Measurements from ENCODE around the gene EIF3J. TPM values are rescaled to one million over a fixed set of nuclear protein-coding genes. Genes with fewer than 3 reads are reported as not detected.

EIF3J gene
- total RNA-seq, 1 experiment from 2014 or later, result 129 TPM

- no peaks in the 10 kb centered on the region for H3K27me3 ChIP-seq (ENCODE audit: insufficient read depth, low read length)
- H4K8ac ChIP-seq (replicated peaks; ENCODE audit: insufficient read length, low read depth, low read length), result no peak overlapping the region
- H3K79me2 ChIP-seq (ENCODE audit: insufficient read depth, low read length), result no peaks in the 10 kb centered on the region
- no CpG with 5 or more reads among the region's 1 CpG for WGBS (ENCODE audit: extremely low coverage, insufficient read length, low lambda C conversion rate)
- H4K5ac ChIP-seq (ENCODE audit: insufficient read length, low read depth, low read length), result no peak overlapping the region
- no peak overlapping the region for H2BK12ac ChIP-seq (ENCODE audit: insufficient read length, low read depth, low read length)
- H2BK120ac ChIP-seq (ENCODE audit: low read depth, low read length, poor library complexity, severe bottlenecking), result no peak overlapping the region
- no peak overlapping the region for H3K4ac ChIP-seq (ENCODE audit: low read depth, low read length)
- H3K23me2 ChIP-seq (ENCODE audit: insufficient read length, low read depth, low read length, poor library complexity, severe bottlenecking), result no peaks in the 10 kb centered on the region
- no peaks in the 10 kb centered on the region for H4K20me1 ChIP-seq (ENCODE audit: control insufficient read depth, insufficient read depth, insufficient read length)
- no peak overlapping the region for H2AFZ ChIP-seq (ENCODE audit: low read length)
- Mint-ChIP-seq H3K9me3 (no peaks in the 10 kb centered on the region), H3K36me3 (ENCODE audit: insufficient read depth in 1 of 3, low read depth in 3 of 3) (peaks cover 4 to 47% (median 30%) of the 10 kb centered on the region in 3 experiments; a peak in 5 of 7 replicates), H3K4me3 (no peak overlapping the region), H3K27me3 (ENCODE audit: low read depth) (no peaks in the 10 kb centered on the region), H3K27ac (no peak overlapping the region), H3K4me1 (peaks cover 0 to 3% of the 10 kb centered on the region in 2 experiments; a peak in 1 of 4 replicates)
- no peak overlapping the region for H3K23ac ChIP-seq (ENCODE audit: insufficient read length, low read depth, low read length)
- H3K79me1 ChIP-seq (ENCODE audit: insufficient read depth, low read depth, low read length, poor library complexity, severe bottlenecking), result no peaks in the 10 kb centered on the region
- no peak overlapping the region for H2AK5ac ChIP-seq (ENCODE audit: insufficient read length, low read length)
- no peak overlapping the region for H3T11ph ChIP-seq (ENCODE audit: low read length)
- H4K91ac ChIP-seq (ENCODE audit: insufficient read length, low read depth, low read length), result no peak overlapping the region
- no peak overlapping the region for H3K9ac ChIP-seq (ENCODE audit: extremely low read depth, insufficient read length, low read length)
- no peak overlapping the region for H3K14ac ChIP-seq (ENCODE audit: insufficient read depth, low read length)
- H2BK5ac ChIP-seq (ENCODE audit: insufficient read length, low read length), result no peak overlapping the region
- H2BK15ac ChIP-seq (ENCODE audit: low read depth, low read length), result no peak overlapping the region
- H3K4me2 ChIP-seq (ENCODE audit: insufficient read depth, insufficient read length, low read length), result no peak overlapping the region
- H3K27ac ChIP-seq (ENCODE audit: insufficient read length, low read depth, low read length), result no peak overlapping the region
- DNase-seq, result no peak
- no peak for TF ChIP-seq CTCF (conservative IDR thresholded peaks at IDR 0.05)
- H3K4me1 ChIP-seq (ENCODE audit: insufficient read depth, low read length), result no peaks in the 10 kb centered on the region
- no peaks in the 10 kb centered on the region for H3K9me3 ChIP-seq (ENCODE audit: control insufficient read depth, low read depth, low read length)
- no peak overlapping the region for H3K18ac ChIP-seq (ENCODE audit: insufficient read length, low read depth, low read length)
- no peak overlapping the region for H2BK20ac ChIP-seq (ENCODE audit: low read depth, low read length, poor library complexity, severe bottlenecking)
- H3K56ac ChIP-seq (ENCODE audit: insufficient read length, low read depth, low read length), result no peak overlapping the region
Observed at GRCh38 chr15:44525018-44525417, 11.9 kb upstream of the EIF3J start.
